Measurements from ENCODE around the gene PTPRD. TPM values are rescaled to one million over a fixed set of nuclear protein-coding genes. Genes with fewer than 3 reads are reported as not detected.

Gene PTPRD
- total and polyA plus RNA-seq, 9 of the 15 experiments (the other 6 are each of a cell fraction or from before 2014, with no cell fraction given): 0.11 TPM; not detected in 8

- H3K9me1 ChIP-seq (ENCODE audit: control insufficient read depth, insufficient read depth, low read length): no peaks in the 10 kb centered on the region
- no peaks in the 10 kb centered on the region for H3K79me2 ChIP-seq (ENCODE audit: control insufficient read depth, insufficient read depth, low read length)
- FAIRE-seq (no peak), DNase-seq (ENCODE audit: extremely low read depth in 1 of 4, low spot score in 3 of 4) (no peak), ATAC-seq (no peak)
- H4K20me1 ChIP-seq (replicated peaks; ENCODE audit: control insufficient read depth, insufficient read depth, low read length): no peaks in the 10 kb centered on the region
- H3K4me2 ChIP-seq (ENCODE audit: insufficient read depth, low read length): no peak overlapping the region
- no peaks in the 10 kb centered on the region for H3K9me3 ChIP-seq (replicated peaks; ENCODE audit: control insufficient read depth, insufficient read depth, low read depth, low read length)
- no peaks in the 10 kb centered on the region for H3K4me1 ChIP-seq (replicated peaks in 1 of 2; ENCODE audit: control insufficient read depth in 2 of 2, insufficient read depth in 2 of 2, low read length in 2 of 2)
- in situ Hi-C loops (cut with MboI) (no loop called here), intact Hi-C loops (cut with micrococcal nuclease) (no loop called here)
- no peak overlapping the region for H2AFZ ChIP-seq (ENCODE audit: low read depth, low read length)
- H3K9ac ChIP-seq (ENCODE audit: insufficient read depth in 1 of 2, low read depth in 2 of 2, low read length in 2 of 2): no peak overlapping the region
- POLR2A ChIA-PET: no interaction called here
- H3K27ac ChIP-seq (ENCODE audit: extremely low read depth, low read depth, low read length): no peak overlapping the region
- 0% methylated on average over 1 of the region's 1 CpG for WGBS (ENCODE audit: insufficient coverage, low coverage, missing lambda C conversion rate)
- H3K4me3 ChIP-seq: no peak overlapping the region
- no TSS peak for BruUV-seq (replicated peaks)
- no peaks in the 10 kb centered on the region for H3K36me3 ChIP-seq (ENCODE audit: control insufficient read depth, insufficient read depth, low read length)
- CTCF ChIA-PET (ENCODE audit: low intra/inter-chr PET ratio): no interaction called here
- TF ChIP-seq PCBP1 (IDR thresholded peaks at IDR 0.05; ENCODE audit: low read depth, low read length, poor library complexity, severe bottlenecking) (no peak), HDAC6 (IDR thresholded peaks at IDR 0.05; ENCODE audit: low read depth, low read length) (no peak), NFYB (IDR thresholded peaks at IDR 0.05; ENCODE audit: extremely low read depth, insufficient read length) (no peak), ZNF143 (CRISPR knock-in tag; IDR thresholded peaks at IDR 0.05) (no peak), ZNF586 (CRISPR knock-in tag; conservative IDR thresholded peaks at IDR 0.05) (no peak), POU5F1 (IDR thresholded peaks at IDR 0.05; ENCODE audit: borderline replicate concordance, low read depth, low read length, partially characterized antibody) (no peak), ZBTB43 (CRISPR knock-in tag; IDR thresholded peaks at IDR 0.05) (no peak), MEF2A (IDR thresholded peaks at IDR 0.05; ENCODE audit: control insufficient read depth, low read depth, low read length) (no peak), BDP1 (IDR thresholded peaks at IDR 0.05; ENCODE audit: insufficient read depth, insufficient read length) (no peak), KAT7 (CRISPR knock-in tag; IDR thresholded peaks at IDR 0.05; ENCODE audit: borderline replicate concordance) (no peak), SUPT5H (IDR thresholded peaks at IDR 0.05) (no peak), CREB1 (IDR thresholded peaks at IDR 0.05) (no peak), CREB1 (CRISPR knock-in tag; IDR thresholded peaks at IDR 0.05) (no peak)
- TF ChIP-seq, protein P1, sequence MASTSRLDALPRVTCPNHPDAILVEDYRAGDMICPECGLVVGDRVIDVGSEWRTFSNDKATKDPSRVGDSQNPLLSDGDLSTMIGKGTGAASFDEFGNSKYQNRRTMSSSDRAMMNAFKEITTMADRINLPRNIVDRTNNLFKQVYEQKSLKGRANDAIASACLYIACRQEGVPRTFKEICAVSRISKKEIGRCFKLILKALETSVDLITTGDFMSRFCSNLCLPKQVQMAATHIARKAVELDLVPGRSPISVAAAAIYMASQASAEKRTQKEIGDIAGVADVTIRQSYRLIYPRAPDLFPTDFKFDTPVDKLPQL (IDR thresholded peaks at IDR 0.05; ENCODE audit: extremely low read depth, insufficient read length): no peak
- TF ChIP-seq, protein P2, sequence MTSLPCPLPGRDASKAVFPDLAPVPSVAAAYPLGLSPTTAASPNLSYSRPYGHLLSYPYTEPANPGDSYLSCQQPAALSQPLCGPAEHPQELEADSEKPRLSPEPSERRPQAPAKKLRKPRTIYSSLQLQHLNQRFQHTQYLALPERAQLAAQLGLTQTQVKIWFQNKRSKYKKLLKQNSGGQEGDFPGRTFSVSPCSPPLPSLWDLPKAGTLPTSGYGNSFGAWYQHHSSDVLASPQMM (CRISPR knock-in tag; IDR thresholded peaks at IDR 0.05): no peak
- TF ChIP-seq, protein P3, sequence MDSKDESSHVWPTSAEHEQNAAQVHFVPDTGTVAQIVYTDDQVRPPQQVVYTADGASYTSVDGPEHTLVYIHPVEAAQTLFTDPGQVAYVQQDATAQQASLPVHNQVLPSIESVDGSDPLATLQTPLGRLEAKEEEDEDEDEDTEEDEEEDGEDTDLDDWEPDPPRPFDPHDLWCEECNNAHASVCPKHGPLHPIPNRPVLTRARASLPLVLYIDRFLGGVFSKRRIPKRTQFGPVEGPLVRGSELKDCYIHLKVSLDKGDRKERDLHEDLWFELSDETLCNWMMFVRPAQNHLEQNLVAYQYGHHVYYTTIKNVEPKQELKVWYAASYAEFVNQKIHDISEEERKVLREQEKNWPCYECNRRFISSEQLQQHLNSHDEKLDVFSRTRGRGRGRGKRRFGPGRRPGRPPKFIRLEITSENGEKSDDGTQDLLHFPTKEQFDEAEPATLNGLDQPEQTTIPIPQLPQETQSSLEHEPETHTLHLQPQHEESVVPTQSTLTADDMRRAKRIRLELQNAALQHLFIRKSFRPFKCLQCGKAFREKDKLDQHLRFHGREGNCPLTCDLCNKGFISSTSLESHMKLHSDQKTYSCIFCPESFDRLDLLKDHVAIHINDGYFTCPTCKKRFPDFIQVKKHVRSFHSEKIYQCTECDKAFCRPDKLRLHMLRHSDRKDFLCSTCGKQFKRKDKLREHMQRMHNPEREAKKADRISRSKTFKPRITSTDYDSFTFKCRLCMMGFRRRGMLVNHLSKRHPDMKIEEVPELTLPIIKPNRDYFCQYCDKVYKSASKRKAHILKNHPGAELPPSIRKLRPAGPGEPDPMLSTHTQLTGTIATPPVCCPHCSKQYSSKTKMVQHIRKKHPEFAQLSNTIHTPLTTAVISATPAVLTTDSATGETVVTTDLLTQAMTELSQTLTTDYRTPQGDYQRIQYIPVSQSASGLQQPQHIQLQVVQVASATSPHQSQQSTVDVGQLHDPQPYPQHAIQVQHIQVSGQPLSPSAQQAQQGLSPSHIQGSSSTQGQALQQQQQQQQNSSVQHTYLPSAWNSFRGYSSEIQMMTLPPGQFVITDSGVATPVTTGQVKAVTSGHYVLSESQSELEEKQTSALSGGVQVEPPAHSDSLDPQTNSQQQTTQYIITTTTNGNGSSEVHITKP (IDR thresholded peaks at IDR 0.05; ENCODE audit: partially characterized antibody): no peak
- no peaks in the 10 kb centered on the region for H3K27me3 ChIP-seq (ENCODE audit: control insufficient read depth in 2 of 2, insufficient read depth in 2 of 2, low read length in 2 of 2)
Measured at GRCh38 chr9:9799287-9799686, 813.5 kb downstream of the PTPRD start.
